Measurements from ENCODE around the gene ADTRP. TPM values are rescaled to one million over a fixed set of nuclear protein-coding genes. Genes with fewer than 3 reads are reported as not detected.

The ADTRP gene
- total and polyA plus RNA-seq, 2 of the 13 experiments (the other 11 are each of a cell fraction or from before 2014, with no cell fraction given): not detected

GRCh38 chr6:11811644-11812264 is 33.2 kb upstream of the ADTRP start:
- no peak for DNase-seq (ENCODE audit: low spot score)
- in situ Hi-C loops (cut with HindIII; ENCODE audit: extremely low pct_ligation_motif_present, low pct_unique_long_range_greater_than_20kb) (no loop called here), intact Hi-C loops (cut with micrococcal nuclease; ENCODE audit: unreplicated experiment) (loop anchor here (10.0 kb wide), 1 partner anchor 97 kb away; no protein-coding TSS in a partner anchor)
- Histone ChIP-seq H2AFZ (ENCODE audit: low read length) (no peak overlapping the region), H3K9ac (ENCODE audit: insufficient read depth, low read depth, low read length) (no peak overlapping the region), H3K4me2 (ENCODE audit: low read depth, low read length) (no peak overlapping the region), H3K36me3 (replicated peaks in 1 of 2; ENCODE audit: control insufficient read depth in 1 of 2, insufficient read depth in 2 of 2, low read length in 2 of 2) (no peaks in the 10 kb centered on the region), H3K27ac (ENCODE audit: extremely low read length, insufficient read depth, low read length) (no peak overlapping the region), H3K79me2 (ENCODE audit: insufficient read depth, low read length) (no peaks in the 10 kb centered on the region), H3K27me3 (ENCODE audit: control insufficient read depth in 1 of 2, insufficient read depth in 2 of 2, low read length in 2 of 2) (peaks cover 0 to 3% of the 10 kb centered on the region in 2 experiments; a peak in 1 of 5 replicates), H3K4me3 (replicated peaks in 1 of 3; ENCODE audit: insufficient read depth in 1 of 3, low read depth in 2 of 3, low read length in 3 of 3) (no peak overlapping the region), H3K4me1 (ENCODE audit: insufficient read depth, low read length) (no peaks in the 10 kb centered on the region), H4K20me1 (ENCODE audit: insufficient read depth, low read length) (no peaks in the 10 kb centered on the region), H3K9me3 (ENCODE audit: low read length) (no peaks in the 10 kb centered on the region)
- ChIA-PET POLR2A (no interaction called here), CTCF (ENCODE audit: low intra/inter-chr PET ratio, low total read pairs) (no interaction called here)
- TF ChIP-seq THAP11 (CRISPR knock-in tag; IDR thresholded peaks at IDR 0.05): no peak
- TF ChIP-seq ZNF530 (CRISPR knock-in tag; IDR thresholded peaks at IDR 0.05; ENCODE audit: low read depth): no peak
- no peak for TF ChIP-seq ZSCAN12 (CRISPR knock-in tag; IDR thresholded peaks at IDR 0.05)
- no peak for TF ChIP-seq ZNF296 (CRISPR knock-in tag; conservative IDR thresholded peaks at IDR 0.05)
- no peak for TF ChIP-seq IKZF1 (IDR thresholded peaks at IDR 0.05)
- TF ChIP-seq CAMTA2 (CRISPR knock-in tag; IDR thresholded peaks at IDR 0.05; ENCODE audit: borderline replicate concordance): no peak
- no peak for TF ChIP-seq ZNF567 (CRISPR knock-in tag; IDR thresholded peaks at IDR 0.05; ENCODE audit: borderline replicate concordance)
- TF ChIP-seq ZFP91 (CRISPR knock-in tag; IDR thresholded peaks at IDR 0.05; ENCODE audit: borderline replicate concordance): no peak
- no peak for TF ChIP-seq SMC3 (IDR thresholded peaks at IDR 0.05; ENCODE audit: low read length)
- no peak for TF ChIP-seq ZNF768 (CRISPR knock-in tag; IDR thresholded peaks at IDR 0.05)
- TF ChIP-seq ZNF329 (CRISPR knock-in tag; IDR thresholded peaks at IDR 0.05; ENCODE audit: low read depth): no peak
- ATAC-seq: no peak
- FAIRE-seq: no peak
- BruUV-seq (replicated peaks): no TSS peak
- WGBS (ENCODE audit: low lambda C conversion rate): 25% methylated on average over 3 of the region's 3 CpGs

All from HepG2 (cell line).